ENCODE results near the gene MYRIP.

MYRIP gene

GRCh38 chr3:40299130-40299720 is 489.8 kb downstream of the MYRIP start:
- peaks cover 0 to 2% of the 10 kb centered on the region in 2 donors for H3K9me3 ChIP-seq (replicated peaks in 1 of 2; ENCODE audit: control insufficient read depth in 2 of 2, insufficient read depth in 1 of 2, low read depth in 1 of 2, low read length in 2 of 2)
- no peak overlapping the region for H3K9ac ChIP-seq (ENCODE audit: low read depth, low read length, poor library complexity)
- H3K27ac ChIP-seq (replicated peaks; ENCODE audit: low read length): no peak overlapping the region
- H2BK120ac ChIP-seq (ENCODE audit: low read depth, low read length): no peak overlapping the region
- DNase-seq (ENCODE audit: low spot score): no peak
- no peak overlapping the region for H2AFZ ChIP-seq (ENCODE audit: low read length)
- no peaks in the 10 kb centered on the region for H3K79me1 ChIP-seq (ENCODE audit: low read depth, low read length)
- H2BK12ac ChIP-seq (ENCODE audit: low read length): no peak overlapping the region
- no CpG with 5 or more reads among the region's 5 CpGs for WGBS, 2 donors (ENCODE audit: extremely low coverage in 2 of 2, insufficient read length in 2 of 2, insufficient replicate concordance in 1 of 2)
- no peak overlapping the region for H4K91ac ChIP-seq (ENCODE audit: low read depth, low read length, poor library complexity)
- no peaks in the 10 kb centered on the region for H3K4me1 ChIP-seq (ENCODE audit: control insufficient read depth in 2 of 2, insufficient read depth in 1 of 2, low read depth in 1 of 2, low read length in 2 of 2)
- H2BK15ac ChIP-seq (ENCODE audit: low read length): no peak overlapping the region
- no peaks in the 10 kb centered on the region for H3K36me3 ChIP-seq (replicated peaks in 1 of 2; ENCODE audit: control insufficient read depth in 2 of 2, insufficient read depth in 2 of 2, low read length in 2 of 2)
- no peak overlapping the region for H4K8ac ChIP-seq (ENCODE audit: low read depth, low read length)
- H3K14ac ChIP-seq (ENCODE audit: low read length): no peak overlapping the region
- H3K4ac ChIP-seq (ENCODE audit: low read length): no peak overlapping the region
- H3K27me3 ChIP-seq (ENCODE audit: control insufficient read depth in 3 of 3, insufficient read depth in 3 of 3, low read depth in 1 of 3, low read length in 3 of 3): no peaks in the 10 kb centered on the region
- no peak overlapping the region for H3K4me3 ChIP-seq (ENCODE audit: low read length in 2 of 2)
- no peak overlapping the region for H3K23ac ChIP-seq (ENCODE audit: low read depth, low read length, poor library complexity)
- H3K4me2 ChIP-seq (ENCODE audit: insufficient read depth, low read length, poor library complexity, severe bottlenecking): no peak overlapping the region
- H3K18ac ChIP-seq (ENCODE audit: low read length): no peak overlapping the region
- no peak overlapping the region for H2AK5ac ChIP-seq (ENCODE audit: low read depth, low read length)
- no peak overlapping the region for H2BK5ac ChIP-seq (ENCODE audit: low read length)

- no peak overlapping the region for H3K14ac ChIP-seq (ENCODE audit: low read length)
- no peak overlapping the region for H2BK15ac ChIP-seq (ENCODE audit: low read length)
- H3K79me1 ChIP-seq (ENCODE audit: low read depth, low read length): no peaks in the 10 kb centered on the region
- H3K23ac ChIP-seq (ENCODE audit: low read depth, low read length, poor library complexity): no peak overlapping the region
- WGBS, 2 donors (ENCODE audit: extremely low coverage in 2 of 2, insufficient read length in 2 of 2, insufficient replicate concordance in 1 of 2): no CpG with 5 or more reads among the region's 3 CpGs
- no peaks in the 10 kb centered on the region for H3K27me3 ChIP-seq (ENCODE audit: control insufficient read depth in 3 of 3, insufficient read depth in 3 of 3, low read depth in 1 of 3, low read length in 3 of 3)
- no peak overlapping the region for H4K91ac ChIP-seq (ENCODE audit: low read depth, low read length, poor library complexity)
- no peak overlapping the region for H3K4me3 ChIP-seq (ENCODE audit: low read length in 2 of 2)
- no peak overlapping the region for H3K4me2 ChIP-seq (ENCODE audit: insufficient read depth, low read length, poor library complexity, severe bottlenecking)
- H3K27ac ChIP-seq (replicated peaks; ENCODE audit: low read length): no peak overlapping the region
- H3K36me3 ChIP-seq (replicated peaks in 1 of 2; ENCODE audit: control insufficient read depth in 2 of 2, insufficient read depth in 2 of 2, low read length in 2 of 2): no peaks in the 10 kb centered on the region
- H3K9me3 ChIP-seq (replicated peaks in 1 of 2; ENCODE audit: control insufficient read depth in 2 of 2, insufficient read depth in 1 of 2, low read depth in 1 of 2, low read length in 2 of 2): peaks cover 0 to 2% of the 10 kb centered on the region in 2 donors
- DNase-seq (ENCODE audit: low spot score): no peak
- no peak overlapping the region for H2AK5ac ChIP-seq (ENCODE audit: low read depth, low read length)
- no peak overlapping the region for H2AFZ ChIP-seq (ENCODE audit: low read length)
- no peak overlapping the region for H3K18ac ChIP-seq (ENCODE audit: low read length)
- H2BK12ac ChIP-seq (ENCODE audit: low read length): no peak overlapping the region
- no peak overlapping the region for H2BK120ac ChIP-seq (ENCODE audit: low read depth, low read length)
- H3K9ac ChIP-seq (ENCODE audit: low read depth, low read length, poor library complexity): no peak overlapping the region
- H4K8ac ChIP-seq (ENCODE audit: low read depth, low read length): no peak overlapping the region
- no peak overlapping the region for H3K4ac ChIP-seq (ENCODE audit: low read length)
- H3K4me1 ChIP-seq (ENCODE audit: control insufficient read depth in 2 of 2, insufficient read depth in 1 of 2, low read depth in 1 of 2, low read length in 2 of 2): no peaks in the 10 kb centered on the region
- H2BK5ac ChIP-seq (ENCODE audit: low read length): no peak overlapping the region
Measured at GRCh38 chr3:40299721-40300335, 490.4 kb downstream of the MYRIP start.

- Histone ChIP-seq H2BK5ac (ENCODE audit: low read length) (no peak overlapping the region), H2BK12ac (ENCODE audit: low read length) (no peak overlapping the region), H3K27ac (replicated peaks; ENCODE audit: low read length) (no peak overlapping the region), H3K23ac (ENCODE audit: low read depth, low read length, poor library complexity) (no peak overlapping the region), H2AK5ac (ENCODE audit: low read depth, low read length) (no peak overlapping the region), H3K4me2 (ENCODE audit: insufficient read depth, low read length, poor library complexity, severe bottlenecking) (no peak overlapping the region), H3K9me3 (replicated peaks in 1 of 2; ENCODE audit: control insufficient read depth in 2 of 2, insufficient read depth in 1 of 2, low read depth in 1 of 2, low read length in 2 of 2) (peaks cover 0 to 2% of the 10 kb centered on the region in 2 donors), H3K18ac (ENCODE audit: low read length) (no peak overlapping the region), H3K14ac (ENCODE audit: low read length) (no peak overlapping the region), H2AFZ (ENCODE audit: low read length) (no peak overlapping the region), H3K79me1 (ENCODE audit: low read depth, low read length) (no peaks in the 10 kb centered on the region), H4K91ac (ENCODE audit: low read depth, low read length, poor library complexity) (no peak overlapping the region), H3K4ac (ENCODE audit: low read length) (no peak overlapping the region), H3K4me1 (ENCODE audit: control insufficient read depth in 2 of 2, insufficient read depth in 1 of 2, low read depth in 1 of 2, low read length in 2 of 2) (no peaks in the 10 kb centered on the region), H2BK120ac (ENCODE audit: low read depth, low read length) (no peak overlapping the region), H3K27me3 (ENCODE audit: control insufficient read depth in 3 of 3, insufficient read depth in 3 of 3, low read depth in 1 of 3, low read length in 3 of 3) (no peaks in the 10 kb centered on the region), H3K9ac (ENCODE audit: low read depth, low read length, poor library complexity) (no peak overlapping the region), H4K8ac (ENCODE audit: low read depth, low read length) (no peak overlapping the region), H2BK15ac (ENCODE audit: low read length) (no peak overlapping the region), H3K4me3 (ENCODE audit: low read length in 2 of 2) (no peak overlapping the region), H3K36me3 (replicated peaks in 1 of 2; ENCODE audit: control insufficient read depth in 2 of 2, insufficient read depth in 2 of 2, low read length in 2 of 2) (peaks cover 0 to 1% of the 10 kb centered on the region in 2 donors)
- no peak for DNase-seq (ENCODE audit: low spot score)
- no CpG with 5 or more reads among the region's 1 CpG for WGBS, 2 donors (ENCODE audit: extremely low coverage in 2 of 2, insufficient read length in 2 of 2, insufficient replicate concordance in 1 of 2)
Measured at GRCh38 chr3:40302784-40303183, 493.4 kb downstream of the MYRIP start.

GRCh38 chr3:40304352-40304751 is 494.9 kb downstream of the MYRIP start:
- H4K8ac ChIP-seq (ENCODE audit: low read depth, low read length): no peak overlapping the region
- DNase-seq (ENCODE audit: low spot score): no peak
- H3K9ac ChIP-seq (ENCODE audit: low read depth, low read length, poor library complexity): no peak overlapping the region
- H3K4me2 ChIP-seq (ENCODE audit: insufficient read depth, low read length, poor library complexity, severe bottlenecking): no peak overlapping the region
- no peak overlapping the region for H2BK12ac ChIP-seq (ENCODE audit: low read length)
- no peak overlapping the region for H3K14ac ChIP-seq (ENCODE audit: low read length)
- H3K79me1 ChIP-seq (ENCODE audit: low read depth, low read length): no peaks in the 10 kb centered on the region
- H3K4me1 ChIP-seq (ENCODE audit: control insufficient read depth in 2 of 2, insufficient read depth in 1 of 2, low read depth in 1 of 2, low read length in 2 of 2): peaks cover 0 to 4% of the 10 kb centered on the region in 2 donors
- H3K4ac ChIP-seq (ENCODE audit: low read length): no peak overlapping the region
- H3K4me3 ChIP-seq (ENCODE audit: low read length in 2 of 2): no peak overlapping the region
- no peak overlapping the region for H4K91ac ChIP-seq (ENCODE audit: low read depth, low read length, poor library complexity)
- H2AFZ ChIP-seq (ENCODE audit: low read length): no peak overlapping the region
- H3K27me3 ChIP-seq (ENCODE audit: control insufficient read depth in 3 of 3, insufficient read depth in 3 of 3, low read depth in 1 of 3, low read length in 3 of 3): no peaks in the 10 kb centered on the region
- H2BK15ac ChIP-seq (ENCODE audit: low read length): no peak overlapping the region
- H2BK120ac ChIP-seq (ENCODE audit: low read depth, low read length): no peak overlapping the region
- no CpG with 5 or more reads among the region's 2 CpGs for WGBS, 2 donors (ENCODE audit: extremely low coverage in 2 of 2, insufficient read length in 2 of 2, insufficient replicate concordance in 1 of 2)
- H2BK5ac ChIP-seq (ENCODE audit: low read length): no peak overlapping the region
- H3K9me3 ChIP-seq (replicated peaks in 1 of 2; ENCODE audit: control insufficient read depth in 2 of 2, insufficient read depth in 1 of 2, low read depth in 1 of 2, low read length in 2 of 2): peaks cover 0 to 2% of the 10 kb centered on the region in 2 donors
- H3K36me3 ChIP-seq (replicated peaks in 1 of 2; ENCODE audit: control insufficient read depth in 2 of 2, insufficient read depth in 2 of 2, low read length in 2 of 2): peaks cover 0 to 1% of the 10 kb centered on the region in 2 donors
- H2AK5ac ChIP-seq (ENCODE audit: low read depth, low read length): no peak overlapping the region
- no peak overlapping the region for H3K18ac ChIP-seq (ENCODE audit: low read length)
- no peak overlapping the region for H3K27ac ChIP-seq (replicated peaks; ENCODE audit: low read length)
- no peak overlapping the region for H3K23ac ChIP-seq (ENCODE audit: low read depth, low read length, poor library complexity)
